Esophagus squamous epithelium (tissue), 5 donors: ENCODE measurements around the gene POGLUT2. TPM values are rescaled to one million over a fixed set of nuclear protein-coding genes. Genes with fewer than 3 reads are reported as not detected.
A peak's percentile ranks its signal among the peaks of the same experiment; 100 is the strongest.

Source experiments
- DNase-seq: peaks from one replicate; lab custom pipeline; 2025; lab: John Stamatoyannopoulos, UW
- H3K27ac ChIP-seq, 4 donors: fragments of 200-600 bp; sonication (generic); one replicate each; pipeline ENCODE4 v1.5.1; 2016 to 2019; ENCODE audit warnings: mild to moderate bottlenecking in 1 of 4
- H3K27me3 ChIP-seq, 4 donors: fragments of 200-600 bp; sonication (generic); 1 replicate in 3 of 4; 2 replicates in 1 of 4; pipeline versions ENCODE4 v1.5.1 to v1.6.0; 2017 to 2021; ENCODE audit warnings: antibody characterized with exemption in 1 of 4
- H3K36me3 ChIP-seq, 3 donors: fragments of 200-600 bp; sonication (generic); one replicate each; pipeline ENCODE4 v1.5.1; 2016 to 2019
- H3K4me1 ChIP-seq, 3 donors: fragments of 200-600 bp; sonication (generic); one replicate each; pipeline ENCODE4 v1.5.1; 2017 to 2019
- H3K4me3 ChIP-seq, 4 donors: fragments of 200-600 bp; sonication (generic); 1 replicate in 3 of 4; 2 replicates in 1 of 4; pipeline ENCODE4 v1.5.1; 2016 to 2019; ENCODE audit warnings: mild to moderate bottlenecking in 2 of 4, moderate library complexity in 1 of 4
- H3K9me3 ChIP-seq, 3 donors: fragments of 200-600 bp; sonication (generic); one replicate each; pipeline ENCODE4 v1.5.1; 2016 to 2019
- POLR2A ChIP-seq, 4 donors: fragments of 450-650 bp; IDR thresholded peaks; one replicate each; pipeline ENCODE4 v1.6.1; 2017; ENCODE audit warnings: antibody characterized with exemption in 4 of 4, mild to moderate bottlenecking in 4 of 4, moderate library complexity in 3 of 4
- WGBS, 2 donors: methylation state at CpG; one replicate each; pipeline ENCODE4 v1.1.5; 2018; 5-methylcytosine and 5-hydroxymethylcytosine counted together
- intact Hi-C: fragments of 100-400 bp; cut with DNase I; formaldehyde crosslinking; loops from one replicate; pipeline ENCODE4 v1.15.0; 2022
- total RNA-seq, 4 donors: library from RNA; depleted of rRNA; stranded (reverse); fragments of >200 nt; gene quantifications; one replicate each; pipeline ENCODE4 v1.1.0, GENCODE V29; 2016
- TF ChIP-seq, protein P1 (sequence below), 6 experiments: fragments of 450-650 bp in 4 of 6; fragments of 200-600 bp in 2 of 6; sonication (generic) in 2 of 6; IDR thresholded peaks; one replicate each; pipeline ENCODE4 v1.5.1; 2016 to 2019; ENCODE audit warnings: antibody characterized with exemption in 6 of 6, mild to moderate bottlenecking in 4 of 6, moderate library complexity in 4 of 6
- donor health status: DM: yes; HTN: yes; CAD: no.

Gene POGLUT2
- total RNA-seq, 4 donors from 2014 or later, result 0.50 to 3.2 (median 1.8) TPM

DNA sequence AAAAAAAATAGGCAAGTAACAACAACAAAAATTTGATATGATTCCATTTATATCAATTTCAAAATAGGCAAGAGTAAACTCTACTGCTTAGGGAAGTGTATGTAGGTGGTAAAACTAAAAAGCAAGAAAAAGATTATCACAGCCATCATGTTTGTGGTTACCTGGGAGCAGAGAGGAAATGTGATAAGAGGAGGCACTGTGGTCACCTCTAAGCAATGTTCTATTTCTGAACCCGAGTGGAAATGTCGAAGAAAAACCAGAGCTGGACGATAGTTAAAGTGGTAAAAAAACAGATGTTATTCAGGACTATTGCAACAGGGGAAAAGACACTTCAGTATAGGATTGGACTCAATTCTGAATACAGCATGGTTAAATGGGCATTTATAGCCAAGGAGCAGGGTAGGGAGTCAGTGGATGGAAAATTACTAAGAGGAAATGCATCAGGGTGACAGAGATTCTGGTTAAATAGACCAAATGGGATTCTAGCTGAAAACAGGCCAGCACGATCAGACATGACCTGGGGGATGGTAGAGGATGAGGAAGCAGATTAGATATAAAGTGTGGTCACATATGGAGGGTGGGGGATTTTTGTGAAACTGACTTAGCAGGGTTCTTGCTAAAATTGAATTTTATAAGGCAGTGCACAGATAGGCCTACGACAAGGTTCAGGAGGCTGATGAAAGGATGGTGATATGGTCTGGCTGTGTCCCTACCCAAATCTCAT is 19.2 kb downstream of the POGLUT2 start:
- DNase-seq, result no peak
- WGBS, 2 donors, result 69 to 70% methylated on average over 5 of the region's 5 CpGs
- intact Hi-C loops, result no loop called here
- no peak for TF ChIP-seq POLR2A (IDR thresholded peaks at IDR 0.05)
- TF ChIP-seq, protein P1, sequence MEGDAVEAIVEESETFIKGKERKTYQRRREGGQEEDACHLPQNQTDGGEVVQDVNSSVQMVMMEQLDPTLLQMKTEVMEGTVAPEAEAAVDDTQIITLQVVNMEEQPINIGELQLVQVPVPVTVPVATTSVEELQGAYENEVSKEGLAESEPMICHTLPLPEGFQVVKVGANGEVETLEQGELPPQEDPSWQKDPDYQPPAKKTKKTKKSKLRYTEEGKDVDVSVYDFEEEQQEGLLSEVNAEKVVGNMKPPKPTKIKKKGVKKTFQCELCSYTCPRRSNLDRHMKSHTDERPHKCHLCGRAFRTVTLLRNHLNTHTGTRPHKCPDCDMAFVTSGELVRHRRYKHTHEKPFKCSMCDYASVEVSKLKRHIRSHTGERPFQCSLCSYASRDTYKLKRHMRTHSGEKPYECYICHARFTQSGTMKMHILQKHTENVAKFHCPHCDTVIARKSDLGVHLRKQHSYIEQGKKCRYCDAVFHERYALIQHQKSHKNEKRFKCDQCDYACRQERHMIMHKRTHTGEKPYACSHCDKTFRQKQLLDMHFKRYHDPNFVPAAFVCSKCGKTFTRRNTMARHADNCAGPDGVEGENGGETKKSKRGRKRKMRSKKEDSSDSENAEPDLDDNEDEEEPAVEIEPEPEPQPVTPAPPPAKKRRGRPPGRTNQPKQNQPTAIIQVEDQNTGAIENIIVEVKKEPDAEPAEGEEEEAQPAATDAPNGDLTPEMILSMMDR (IDR thresholded peaks at IDR 0.05), result no peak
- Histone ChIP-seq H3K36me3 (peaks cover 0 to 5% (median 0%) of the 10 kb centered on the region in 3 donors), H3K9me3 (no peaks in the 10 kb centered on the region), H3K4me3 (no peak overlapping the region), H3K4me1 (peaks cover 0 to under 1% (median 0%) of the 10 kb centered on the region in 3 donors), H3K27ac (no peak overlapping the region), H3K27me3 (no peaks in the 10 kb centered on the region)

DNA sequence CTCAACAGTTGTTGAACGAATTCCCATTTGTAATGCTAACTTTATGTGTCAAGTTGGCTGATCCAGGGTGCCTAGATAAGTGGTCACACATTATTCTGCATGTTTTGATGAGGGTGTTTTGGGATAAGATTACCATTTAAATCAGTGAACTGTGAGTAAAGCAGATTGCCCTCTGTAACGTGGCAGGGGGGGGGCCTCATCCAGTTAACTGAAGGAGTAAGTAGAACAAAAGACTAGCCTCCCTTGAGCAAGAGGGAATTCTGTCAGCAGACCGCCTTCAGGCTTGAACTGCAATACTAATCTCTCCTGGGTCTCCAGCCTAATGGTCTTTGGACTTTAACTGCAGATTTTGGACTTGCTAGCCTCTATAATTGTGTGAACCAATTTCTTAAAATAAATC is 21.0 kb downstream of the POGLUT2 start:
- H3K27me3 ChIP-seq, result no peaks in the 10 kb centered on the region
- intact Hi-C loops, result no loop called here
- peaks cover 2 to 11% (median 6%) of the 10 kb centered on the region in 3 donors for H3K4me1 ChIP-seq
- DNase-seq, result no peak
- H3K27ac ChIP-seq, result no peak overlapping the region
- H3K36me3 ChIP-seq, result no peaks in the 10 kb centered on the region
- 71 to 81% methylated on average over 3 of the region's 3 CpGs for WGBS, 2 donors
- H3K9me3 ChIP-seq, result no peaks in the 10 kb centered on the region
- TF ChIP-seq POLR2A (IDR thresholded peaks at IDR 0.05), result no peak
- TF ChIP-seq, protein P1 (IDR thresholded peaks at IDR 0.05), result no peak
- no peak overlapping the region for H3K4me3 ChIP-seq

DNA sequence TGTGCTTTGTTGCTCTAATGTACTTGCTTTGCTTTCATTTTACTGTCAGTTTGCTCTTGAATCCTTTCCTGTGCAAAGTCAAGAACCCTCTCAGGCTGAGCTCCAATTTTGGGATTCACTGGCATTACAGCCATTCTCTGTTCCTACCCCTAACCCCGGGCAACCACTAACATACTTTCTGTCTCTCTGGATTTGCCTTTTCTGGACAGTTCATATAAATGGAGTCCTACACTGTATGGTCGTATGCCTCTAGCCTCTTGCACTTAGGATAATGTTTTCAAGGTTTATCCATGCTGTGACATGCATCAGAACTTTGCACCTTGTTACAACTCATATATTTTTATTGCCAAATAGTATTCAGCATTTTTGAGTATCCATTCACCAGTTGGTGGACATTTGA is 22.5 kb downstream of the POGLUT2 start:
- intact Hi-C loops, result no loop called here
- no peak overlapping the region for H3K27ac ChIP-seq
- H3K4me1 ChIP-seq, result peaks cover 8 to 24% (median 10%) of the 10 kb centered on the region in 3 donors
- no peak overlapping the region for H3K4me3 ChIP-seq
- H3K27me3 ChIP-seq, result no peaks in the 10 kb centered on the region
- no peaks in the 10 kb centered on the region for H3K36me3 ChIP-seq
- TF ChIP-seq POLR2A (IDR thresholded peaks at IDR 0.05), result no peak
- TF ChIP-seq, protein P1 (IDR thresholded peaks at IDR 0.05), result no peak
- DNase-seq, result no peak
- no peaks in the 10 kb centered on the region for H3K9me3 ChIP-seq
- WGBS, 2 donors, result 73 to 93% methylated on average over 2 of the region's 2 CpGs

DNA sequence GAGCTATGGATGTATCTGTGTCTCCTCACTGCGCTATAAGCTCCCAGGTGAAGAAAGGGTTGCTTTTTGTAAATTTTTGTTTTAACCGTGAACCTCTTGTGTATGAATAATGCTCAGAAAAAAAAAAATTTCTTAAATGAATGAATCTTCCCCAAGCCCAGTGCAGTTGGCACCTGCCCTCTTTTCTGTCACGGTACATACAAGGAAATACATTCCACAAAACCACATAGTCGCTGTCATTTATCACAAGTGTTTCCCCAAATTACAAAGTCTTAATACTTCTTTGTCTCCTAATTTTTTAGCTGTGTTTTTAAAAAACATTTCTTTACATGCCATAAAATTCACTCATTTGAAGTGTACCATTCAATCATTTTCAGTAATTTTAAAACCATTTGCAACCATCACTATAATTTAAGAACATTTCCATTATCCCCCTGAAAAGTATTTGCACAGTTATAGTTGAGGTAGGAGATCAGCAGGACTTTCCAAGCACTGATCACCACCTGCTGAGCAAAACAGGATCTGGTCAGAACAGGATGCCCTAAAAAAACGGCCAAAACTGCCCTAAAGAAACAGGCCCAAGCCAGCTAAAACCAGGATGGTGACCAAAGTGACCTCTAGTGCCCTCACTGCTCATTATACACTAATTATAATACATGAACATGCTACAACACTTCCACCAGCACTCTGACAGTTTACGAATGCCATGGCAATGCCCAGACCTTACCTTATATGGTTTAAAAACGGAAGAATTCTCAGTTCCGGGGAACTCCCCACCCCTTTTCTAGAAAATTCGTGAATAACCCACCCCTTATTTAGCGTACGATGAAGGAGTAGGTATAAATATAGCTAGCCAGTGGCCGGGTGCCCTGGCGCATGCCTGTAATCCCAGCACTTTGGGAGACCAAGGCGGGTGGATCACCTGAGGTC is 23.9 kb downstream of the POGLUT2 start:
- intact Hi-C loops, result no loop called here
- H3K4me1 ChIP-seq, result peaks cover 8 to 25% (median 10%) of the 10 kb centered on the region in 3 donors
- TF ChIP-seq POLR2A (IDR thresholded peaks at IDR 0.05), result no peak
- TF ChIP-seq, protein P1 (IDR thresholded peaks at IDR 0.05), result no peak
- no peaks in the 10 kb centered on the region for H3K9me3 ChIP-seq
- H3K27me3 ChIP-seq, result no peaks in the 10 kb centered on the region
- no peak for DNase-seq
- H3K36me3 ChIP-seq, result no peaks in the 10 kb centered on the region
- no peak overlapping the region for H3K4me3 ChIP-seq
- H3K27ac ChIP-seq, result no peak overlapping the region
- WGBS, 2 donors, result 64 to 77% methylated on average over 12 to 13 of the region's 14 CpGs

DNA sequence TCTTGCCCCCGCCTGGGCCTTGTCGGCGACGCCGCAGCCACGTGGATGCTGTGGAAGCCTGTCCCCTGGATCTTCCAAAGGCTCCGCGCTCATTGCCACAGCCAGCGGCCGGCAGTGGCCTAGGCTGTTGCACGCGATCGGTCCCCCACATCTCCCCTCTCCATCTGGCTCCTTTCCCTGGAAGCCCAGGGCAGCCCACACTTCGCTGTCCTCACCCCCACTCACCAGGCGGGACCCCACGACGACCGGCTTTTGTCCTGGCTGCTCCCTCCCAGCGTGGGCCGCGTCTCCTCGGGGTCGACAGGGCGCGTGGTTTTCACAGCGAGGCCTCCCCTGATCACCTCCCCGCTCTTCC is 24.6 kb downstream of the POGLUT2 start:
- Histone ChIP-seq H3K9me3 (no peaks in the 10 kb centered on the region), H3K4me1 (peaks cover 8 to 25% (median 10%) of the 10 kb centered on the region in 3 donors), H3K27ac (peak overlapping the region; percentile 86 to 93 (median 87)), H3K27me3 (no peaks in the 10 kb centered on the region), H3K4me3 (peak overlapping the region; percentile 72 to 95 (median 84)), H3K36me3 (no peaks in the 10 kb centered on the region)
- intact Hi-C loops, result no loop called here
- WGBS, 2 donors, result 77 to 79% methylated on average over 14 to 20 of the region's 27 CpGs
- DNase-seq, result no peak
- no peak for TF ChIP-seq POLR2A (IDR thresholded peaks at IDR 0.05)
- TF ChIP-seq, protein P1 (IDR thresholded peaks at IDR 0.05), result no peak
